Smooth muscle cell (in vitro differentiated cells): Measurements from ENCODE around the gene BICD1. TPM values are rescaled to one million over a fixed set of nuclear protein-coding genes. Genes with fewer than 3 reads are reported as not detected.

Experiments used
- DNase-seq: peaks from one replicate; lab custom pipeline; 2025; ENCODE audit not compliant: unreplicated experiment; lab: John Stamatoyannopoulos, UW
- H2AFZ ChIP-seq: fragments of 200-600 bp; sonication (generic); 2 replicates; pipeline ENCODE4 v1.6.0; 2016; ENCODE audit warnings: antibody characterized with exemption, low read depth, mild to moderate bottlenecking
- H3F3A ChIP-seq: fragments of 200-600 bp; sonication (generic); 2 replicates; pipeline ENCODE4 v1.6.0; 2017; ENCODE audit warnings: antibody characterized with exemption, low read depth
- H3K27ac ChIP-seq: fragments of 200-600 bp; sonication (generic); 2 replicates; pipeline ENCODE4 v1.5.1; 2016; ENCODE audit warnings: low read depth, mild to moderate bottlenecking
- H3K27me3 ChIP-seq: fragments of 200-600 bp; sonication (generic); 2 replicates; pipeline ENCODE4 v1.6.1; 2016; ENCODE audit warnings: low read depth, mild to moderate bottlenecking
- H3K36me3 ChIP-seq: fragments of 200-600 bp; sonication (generic); 2 replicates; pipeline ENCODE4 v1.5.1; 2016; ENCODE audit warnings: low read depth
- H3K4me1 ChIP-seq: fragments of 200-600 bp; sonication (generic); 2 replicates; pipeline ENCODE4 v1.5.1; 2016; ENCODE audit warnings: low read depth
- H3K4me2 ChIP-seq: fragments of 200-600 bp; sonication (generic); 2 replicates; pipeline ENCODE4 v1.6.0; 2016; ENCODE audit warnings: mild to moderate bottlenecking
- H3K4me3 ChIP-seq: fragments of 200-600 bp; sonication (generic); 2 replicates; pipeline ENCODE4 v1.5.1; 2016; ENCODE audit warnings: mild to moderate bottlenecking
- H3K79me2 ChIP-seq: fragments of 200-600 bp; sonication (generic); 2 replicates; pipeline ENCODE4 v1.6.0; 2016; ENCODE audit warnings: low read depth, mild to moderate bottlenecking
- H3K9ac ChIP-seq: fragments of 200-600 bp; sonication (generic); 2 replicates; pipeline ENCODE4 v1.6.0; 2016; ENCODE audit warnings: low read depth
- H3K9me3 ChIP-seq: fragments of 200-600 bp; sonication (generic); replicated peaks from 2 replicates; pipeline ENCODE4 v1.5.1; 2016; ENCODE audit warnings: low read depth
- H4K20me1 ChIP-seq: fragments of 200-600 bp; sonication (generic); 2 replicates; pipeline ENCODE4 v1.6.0; 2016; ENCODE audit warnings: low read depth
- CTCF ChIP-seq: fragments of 200-600 bp; sonication (generic); IDR thresholded peaks from 2 replicates; pipeline ENCODE4 v1.5.1; 2017; ENCODE audit warnings: borderline replicate concordance, mild to moderate bottlenecking, antibody characterized with exemption; ENCODE audit not compliant: insufficient read depth, poor library complexity, severe bottlenecking
- WGBS: methylation state at CpG from one replicate; pipeline ENCODE4 v1.1.7; 2016; ENCODE audit warnings: low lambda C conversion rate; 5-methylcytosine and 5-hydroxymethylcytosine counted together
- polyA plus RNA-seq: library from polyadenylated mRNA; unstranded; fragments of >200 nt; fragmentation: Nextera tagmentation; extraction: Ambion mirVana; gene quantifications from 2 replicates; pipeline ENCODE4 v1.2.1, GENCODE V29; 2016
- total RNA-seq: library from RNA; depleted of rRNA; stranded (reverse); fragments of >200 nt; gene quantifications from 2 replicates; pipeline ENCODE4 v1.2.3, GENCODE V29; 2014

The BICD1 gene
- total and polyA plus RNA-seq, 2 experiments from 2014 or later: 6.5 to 11.5 TPM

- Histone ChIP-seq H3K79me2 (peaks cover 25% of the 10 kb centered on the region), H3F3A (no peaks in the 10 kb centered on the region), H3K9ac (no peak overlapping the region), H3K9me3 (no peaks in the 10 kb centered on the region), H4K20me1 (peaks cover 21% of the 10 kb centered on the region), H3K4me2 (no peak overlapping the region), H3K36me3 (no peaks in the 10 kb centered on the region), H3K4me1 (peaks cover 9% of the 10 kb centered on the region), H3K27me3 (no peaks in the 10 kb centered on the region), H3K27ac (no peak overlapping the region), H2AFZ (no peak overlapping the region), H3K4me3 (no peak overlapping the region)
- TF ChIP-seq CTCF: no peak
- WGBS: 94% methylated on average over 1 of the region's 1 CpG
- DNase-seq: no peak
These were observed 38.4 kb downstream of the BICD1 start for GRCh38 chr12:32145096-32145495.

GRCh38 chr12:32146074-32146873 is 39.6 kb downstream of the BICD1 start:
- Histone ChIP-seq H3F3A (no peaks in the 10 kb centered on the region), H3K4me3 (no peak overlapping the region), H3K36me3 (no peaks in the 10 kb centered on the region), H3K4me2 (no peak overlapping the region), H3K9ac (no peak overlapping the region), H3K27me3 (no peaks in the 10 kb centered on the region), H3K27ac (no peak overlapping the region), H2AFZ (no peak overlapping the region), H3K9me3 (no peaks in the 10 kb centered on the region), H3K79me2 (peaks cover 19% of the 10 kb centered on the region), H3K4me1 (no peaks in the 10 kb centered on the region), H4K20me1 (peaks cover 21% of the 10 kb centered on the region)
- DNase-seq: no peak
- no peak for TF ChIP-seq CTCF
- 97% methylated on average over 3 of the region's 5 CpGs for WGBS

GRCh38 chr12:32148372-32148771 is 41.7 kb downstream of the BICD1 start:
- Histone ChIP-seq H3K9me3 (no peaks in the 10 kb centered on the region), H3K36me3 (no peaks in the 10 kb centered on the region), H4K20me1 (peaks cover 12% of the 10 kb centered on the region), H3K4me1 (no peaks in the 10 kb centered on the region), H3K79me2 (peaks cover 9% of the 10 kb centered on the region), H3F3A (no peaks in the 10 kb centered on the region), H3K4me2 (no peak overlapping the region), H2AFZ (no peak overlapping the region), H3K27ac (no peak overlapping the region), H3K4me3 (no peak overlapping the region), H3K27me3 (no peaks in the 10 kb centered on the region), H3K9ac (no peak overlapping the region)
- no peak for DNase-seq
- 87% methylated on average over 4 of the region's 4 CpGs for WGBS
- no peak for TF ChIP-seq CTCF

- Histone ChIP-seq H3K27me3 (no peaks in the 10 kb centered on the region), H3K4me1 (no peaks in the 10 kb centered on the region), H3K9me3 (no peaks in the 10 kb centered on the region), H2AFZ (no peak overlapping the region), H3K9ac (no peak overlapping the region), H3K27ac (no peak overlapping the region), H3K79me2 (peaks cover 8% of the 10 kb centered on the region), H3F3A (no peaks in the 10 kb centered on the region), H3K4me2 (no peak overlapping the region), H4K20me1 (peaks cover 6% of the 10 kb centered on the region), H3K36me3 (no peaks in the 10 kb centered on the region), H3K4me3 (no peak overlapping the region)
- no peak for TF ChIP-seq CTCF
- DNase-seq: no peak
These were observed 42.8 kb downstream of the BICD1 start for GRCh38 chr12:32149489-32149888.
